Gastroesophageal sphincter (tissue), 4 donors: ENCODE data around the gene CHRNA4. TPM values are rescaled to one million over a fixed set of nuclear protein-coding genes. Genes with fewer than 3 reads are reported as not detected.

Experiments used
- ATAC-seq: fragments of 150-250 bp; one replicate; pipeline ENCODE4 v1.9.1; 2016; ENCODE audit warnings: mild to moderate bottlenecking, moderate library complexity
- H3K27ac ChIP-seq, 4 donors: fragments of 200-600 bp; sonication (generic) in 3 of 4; 1 replicate in 3 of 4; 2 replicates in 1 of 4; pipeline ENCODE4 v1.5.1; 2016 to 2019
- H3K27me3 ChIP-seq: fragments of 200-600 bp; sonication (generic); one replicate; pipeline ENCODE4 v1.5.1; 2019
- H3K36me3 ChIP-seq, 2 donors: fragments of 200-600 bp; sonication (generic); one replicate each; pipeline ENCODE4 v1.5.1; 2019; ENCODE audit warnings: control low read depth in 1 of 2
- H3K4me1 ChIP-seq, 3 donors: fragments of 200-600 bp; sonication (generic); 1 replicate in 2 of 3; 2 replicates in 1 of 3; pipeline ENCODE4 v1.5.1; 2016 to 2019; ENCODE audit warnings: control low read depth in 2 of 3
- H3K4me3 ChIP-seq, 2 donors: fragments of 200-600 bp; sonication (generic); one replicate each; pipeline ENCODE4 v1.5.1; 2019; ENCODE audit warnings: mild to moderate bottlenecking in 1 of 2, moderate library complexity in 1 of 2
- H3K9me3 ChIP-seq, 3 donors: fragments of 200-600 bp; sonication (generic); one replicate each; pipeline ENCODE4 v1.5.1; 2017 to 2019; ENCODE audit warnings: control low read depth in 2 of 3
- CTCF ChIP-seq, 4 experiments: fragments of 200-600 bp in 2 of 4; fragments of 450-650 bp in 2 of 4; sonication (generic) in 1 of 4; IDR thresholded peaks; one replicate each; pipeline ENCODE4 v1.5.1; 2017 to 2019; ENCODE audit warnings: antibody characterized with exemption in 4 of 4, mild to moderate bottlenecking in 2 of 4, moderate library complexity in 2 of 4
- EP300 ChIP-seq: sonication (generic); formaldehyde crosslinking; IDR thresholded peaks from one replicate; pipeline ENCODE4 v1.6.1; 2017; ENCODE audit warnings: antibody characterized with exemption, mild to moderate bottlenecking
- POLR2A ChIP-seq, 2 donors: fragments of 450-650 bp; IDR thresholded peaks; one replicate each; pipeline ENCODE4 v1.6.1; 2017; ENCODE audit warnings: antibody characterized with exemption in 2 of 2, mild to moderate bottlenecking in 2 of 2, moderate library complexity in 1 of 2
- POLR2AphosphoS5 ChIP-seq: sonication (generic); formaldehyde crosslinking; IDR thresholded peaks from one replicate; pipeline ENCODE4 v1.6.1; 2017; ENCODE audit warnings: antibody characterized with exemption
- WGBS, 2 donors: methylation state at CpG; one replicate each; pipeline ENCODE4 v1.1.5; 2018; ENCODE audit warnings: low coverage in 1 of 2; 5-methylcytosine and 5-hydroxymethylcytosine counted together
- total RNA-seq, 4 donors: library from RNA; depleted of rRNA; stranded (reverse); fragments of >200 nt; gene quantifications; one replicate each; pipeline ENCODE4 v1.1.0, GENCODE V29; 2016

The CHRNA4 gene
- total RNA-seq, 4 donors from 2014 or later = not detected

- no peak overlapping the region for H3K4me3 ChIP-seq
- ATAC-seq = no peak
- TF ChIP-seq POLR2A (IDR thresholded peaks at IDR 0.05) (no peak), POLR2AphosphoS5 (no peak), CTCF (IDR thresholded peaks at IDR 0.05) (no peak), EP300 (no peak)
- peaks cover 0 to 14% (median 0%) of the 10 kb centered on the region in 3 donors for H3K4me1 ChIP-seq
- WGBS, 2 donors = 0% methylated on average over 5 of the region's 32 CpGs; no CpG with 5 or more reads in 1 of the 2 donors
- H3K27ac ChIP-seq = no peak overlapping the region
- H3K36me3 ChIP-seq = no peaks in the 10 kb centered on the region
- H3K9me3 ChIP-seq = peaks cover 0 to 20% (median 0%) of the 10 kb centered on the region in 3 donors
- H3K27me3 ChIP-seq = peaks cover 75% of the 10 kb centered on the region
Observed at GRCh38 chr20:63394069-63394919, 33.1 kb upstream of the CHRNA4 start.

- no peak for ATAC-seq
- WGBS, 2 donors = 30% methylated on average over 8 of the region's 17 CpGs; no CpG with 5 or more reads in 1 of the 2 donors
- H3K27ac ChIP-seq = no peak overlapping the region
Observed at GRCh38 chr20:63393566-63393965, 32.4 kb upstream of the CHRNA4 start.

GRCh38 chr20:63392465-63393365 lies 31.6 kb upstream of the CHRNA4 start:
- WGBS, 2 donors = 82 to 91% methylated on average over 7 to 10 of the region's 17 CpGs
- Histone ChIP-seq H3K9me3 (peaks cover 0 to 27% (median 0%) of the 10 kb centered on the region in 3 donors), H3K27ac (no peak overlapping the region), H3K4me1 (peaks cover 0 to 14% (median 0%) of the 10 kb centered on the region in 3 donors), H3K4me3 (no peak overlapping the region), H3K27me3 (peaks cover 68% of the 10 kb centered on the region), H3K36me3 (no peaks in the 10 kb centered on the region)
- TF ChIP-seq CTCF (IDR thresholded peaks at IDR 0.05) (no peak), POLR2AphosphoS5 (no peak), EP300 (no peak), POLR2A (IDR thresholded peaks at IDR 0.05) (no peak)
- ATAC-seq = no peak

More at GRCh38 chr20:63393566-63393965, 32.4 kb upstream of the CHRNA4 start:
- TF ChIP-seq CTCF (IDR thresholded peaks at IDR 0.05) = no peak
- TF ChIP-seq POLR2A (IDR thresholded peaks at IDR 0.05) = no peak
- no peak for TF ChIP-seq EP300
- no peak for TF ChIP-seq POLR2AphosphoS5
- H3K9me3 ChIP-seq = peaks cover 0 to 25% (median 0%) of the 10 kb centered on the region in 3 donors
- peaks cover 0 to 14% (median 0%) of the 10 kb centered on the region in 3 donors for H3K4me1 ChIP-seq
- H3K27me3 ChIP-seq = peaks cover 74% of the 10 kb centered on the region
- no peak overlapping the region for H3K4me3 ChIP-seq
- H3K36me3 ChIP-seq = no peaks in the 10 kb centered on the region

GRCh38 chr20:63387917-63388316 lies 26.8 kb upstream of the CHRNA4 start:
- Histone ChIP-seq H3K9me3 (peaks cover 0 to 52% (median 1%) of the 10 kb centered on the region in 3 donors), H3K27me3 (peaks cover 58% of the 10 kb centered on the region), H3K27ac (no peak overlapping the region), H3K4me3 (no peak overlapping the region), H3K4me1 (no peaks in the 10 kb centered on the region), H3K36me3 (no peaks in the 10 kb centered on the region)
- no peak for ATAC-seq
- WGBS, 2 donors = 79 to 96% methylated on average over 7 to 16 of the region's 18 CpGs
- TF ChIP-seq POLR2A (IDR thresholded peaks at IDR 0.05) = no peak
- no peak for TF ChIP-seq EP300
- TF ChIP-seq POLR2AphosphoS5 = no peak
- TF ChIP-seq CTCF (IDR thresholded peaks at IDR 0.05) = no peak
